PC-9 (cell line): ENCODE results near the gene ZNF160.

Source experiments
- CTCF ChIP-seq: fragments of 200-600 bp; sonication (generic); conservative IDR thresholded peaks from 2 replicates; pipeline ENCODE4 v1.6.1; 2017; ENCODE audit warnings: mixed run types, antibody characterized with exemption, mild to moderate bottlenecking, moderate library complexity
- EZH2 ChIP-seq: fragments of 200-600 bp; sonication (generic); IDR thresholded peaks from 2 replicates; pipeline ENCODE4 v1.8.0; 2017; ENCODE audit warnings: antibody characterized with exemption, low read depth

GRCh38 chr19:53034054-53034453 is 69.2 kb downstream of the ZNF160 start:
- no peak for TF ChIP-seq EZH2
- no peak for TF ChIP-seq CTCF
